Measurements from ENCODE around the gene PRDX2. TPM values are rescaled to one million over a fixed set of nuclear protein-coding genes. Genes with fewer than 3 reads are reported as not detected.

PRDX2 gene
- total and polyA plus RNA-seq, 10 of the 15 experiments (the other 5 are each of a cell fraction or from before 2014, with no cell fraction given): 93.0 to 812 (median 344) TPM

DNA sequence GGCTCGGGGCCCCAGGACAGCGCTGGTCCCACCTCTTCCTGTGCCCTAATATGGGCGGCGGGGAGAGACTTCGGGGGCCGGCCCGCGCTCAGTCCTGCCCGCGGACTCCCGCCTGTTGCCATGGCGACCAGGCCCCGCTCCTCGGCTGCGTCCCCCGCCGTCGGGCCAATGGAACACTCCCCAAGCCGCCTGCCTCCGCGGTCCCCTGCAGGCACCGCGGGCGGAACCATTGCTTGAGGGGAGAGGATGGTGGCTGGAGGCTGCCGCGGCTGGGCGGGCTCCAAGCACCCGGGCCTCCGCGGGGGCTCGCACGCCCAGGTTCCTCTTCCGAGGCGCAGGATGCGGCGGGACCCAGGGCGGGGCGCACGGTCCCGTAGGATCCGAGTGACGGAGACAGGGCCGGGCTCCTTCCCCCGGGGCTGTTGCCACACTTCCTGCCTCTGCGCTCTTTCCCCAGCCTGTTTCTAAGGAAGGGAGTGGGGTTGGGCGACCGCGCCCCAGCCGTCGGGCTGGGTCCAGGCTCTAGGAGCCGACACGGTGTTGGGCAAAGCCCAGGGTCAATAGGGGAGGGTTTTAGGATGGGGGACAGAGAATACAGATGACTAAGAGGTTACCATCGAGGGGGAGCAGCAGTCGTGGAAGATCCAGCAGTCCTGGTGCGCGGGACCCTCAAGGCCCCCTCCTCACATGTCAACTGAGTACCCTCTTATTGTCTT is 11.5 kb downstream of the PRDX2 start (continued):
- TF ChIP-seq, protein P1, sequence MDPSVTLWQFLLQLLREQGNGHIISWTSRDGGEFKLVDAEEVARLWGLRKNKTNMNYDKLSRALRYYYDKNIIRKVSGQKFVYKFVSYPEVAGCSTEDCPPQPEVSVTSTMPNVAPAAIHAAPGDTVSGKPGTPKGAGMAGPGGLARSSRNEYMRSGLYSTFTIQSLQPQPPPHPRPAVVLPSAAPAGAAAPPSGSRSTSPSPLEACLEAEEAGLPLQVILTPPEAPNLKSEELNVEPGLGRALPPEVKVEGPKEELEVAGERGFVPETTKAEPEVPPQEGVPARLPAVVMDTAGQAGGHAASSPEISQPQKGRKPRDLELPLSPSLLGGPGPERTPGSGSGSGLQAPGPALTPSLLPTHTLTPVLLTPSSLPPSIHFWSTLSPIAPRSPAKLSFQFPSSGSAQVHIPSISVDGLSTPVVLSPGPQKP (IDR thresholded peaks at IDR 0.05; ENCODE audit: low read depth, low read length): peak; percentile 100
- TF ChIP-seq, protein P2, sequence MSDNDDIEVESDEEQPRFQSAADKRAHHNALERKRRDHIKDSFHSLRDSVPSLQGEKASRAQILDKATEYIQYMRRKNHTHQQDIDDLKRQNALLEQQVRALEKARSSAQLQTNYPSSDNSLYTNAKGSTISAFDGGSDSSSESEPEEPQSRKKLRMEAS (IDR thresholded peaks at IDR 0.05; ENCODE audit: low read depth, low read length): no peak; the same call in 1 of the 2 replicates
- TF ChIP-seq, protein P3, sequence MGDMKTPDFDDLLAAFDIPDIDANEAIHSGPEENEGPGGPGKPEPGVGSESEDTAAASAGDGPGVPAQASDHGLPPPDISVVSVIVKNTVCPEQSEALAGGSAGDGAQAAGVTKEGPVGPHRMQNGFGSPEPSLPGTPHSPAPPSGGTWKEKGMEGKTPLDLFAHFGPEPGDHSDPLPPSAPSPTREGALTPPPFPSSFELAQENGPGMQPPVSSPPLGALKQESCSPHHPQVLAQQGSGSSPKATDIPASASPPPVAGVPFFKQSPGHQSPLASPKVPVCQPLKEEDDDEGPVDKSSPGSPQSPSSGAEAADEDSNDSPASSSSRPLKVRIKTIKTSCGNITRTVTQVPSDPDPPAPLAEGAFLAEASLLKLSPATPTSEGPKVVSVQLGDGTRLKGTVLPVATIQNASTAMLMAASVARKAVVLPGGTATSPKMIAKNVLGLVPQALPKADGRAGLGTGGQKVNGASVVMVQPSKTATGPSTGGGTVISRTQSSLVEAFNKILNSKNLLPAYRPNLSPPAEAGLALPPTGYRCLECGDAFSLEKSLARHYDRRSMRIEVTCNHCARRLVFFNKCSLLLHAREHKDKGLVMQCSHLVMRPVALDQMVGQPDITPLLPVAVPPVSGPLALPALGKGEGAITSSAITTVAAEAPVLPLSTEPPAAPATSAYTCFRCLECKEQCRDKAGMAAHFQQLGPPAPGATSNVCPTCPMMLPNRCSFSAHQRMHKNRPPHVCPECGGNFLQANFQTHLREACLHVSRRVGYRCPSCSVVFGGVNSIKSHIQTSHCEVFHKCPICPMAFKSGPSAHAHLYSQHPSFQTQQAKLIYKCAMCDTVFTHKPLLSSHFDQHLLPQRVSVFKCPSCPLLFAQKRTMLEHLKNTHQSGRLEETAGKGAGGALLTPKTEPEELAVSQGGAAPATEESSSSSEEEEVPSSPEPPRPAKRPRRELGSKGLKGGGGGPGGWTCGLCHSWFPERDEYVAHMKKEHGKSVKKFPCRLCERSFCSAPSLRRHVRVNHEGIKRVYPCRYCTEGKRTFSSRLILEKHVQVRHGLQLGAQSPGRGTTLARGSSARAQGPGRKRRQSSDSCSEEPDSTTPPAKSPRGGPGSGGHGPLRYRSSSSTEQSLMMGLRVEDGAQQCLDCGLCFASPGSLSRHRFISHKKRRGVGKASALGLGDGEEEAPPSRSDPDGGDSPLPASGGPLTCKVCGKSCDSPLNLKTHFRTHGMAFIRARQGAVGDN (IDR thresholded peaks at IDR 0.05): no peak
- TF ChIP-seq CREM (IDR thresholded peaks at IDR 0.05; ENCODE audit: low read depth) (peak; percentile 37; the same call in 1 of the 2 replicates), CEBPB (IDR thresholded peaks at IDR 0.05; ENCODE audit: borderline replicate concordance in 1 of 2, low read depth in 2 of 2, low read length in 2 of 2) (peak in 1 of 2 experiments; percentile 34; a peak in 1 of 4 replicates), JUND (IDR thresholded peaks at IDR 0.05; ENCODE audit: low read depth, low read length) (peak; percentile 99), HDGF (IDR thresholded peaks at IDR 0.05) (peak; percentile 77), NFXL1 (IDR thresholded peaks at IDR 0.05; ENCODE audit: borderline replicate concordance) (no peak), NR2F1 (conservative IDR thresholded peaks at IDR 0.05) (peak; percentile 53; the same call in 1 of the 2 replicates), IKZF2 (IDR thresholded peaks at IDR 0.05) (peak; percentile 90 to 91), EP300 (IDR thresholded peaks at IDR 0.05; ENCODE audit: borderline replicate concordance in 1 of 2, control insufficient read depth in 1 of 2, low read depth in 2 of 2, low read length in 2 of 2) (0 out of 4 replicates have a peak, but pooled peaks of 1 of the 2 experiments have one; percentile 9)
- TF ChIP-seq, protein P4, sequence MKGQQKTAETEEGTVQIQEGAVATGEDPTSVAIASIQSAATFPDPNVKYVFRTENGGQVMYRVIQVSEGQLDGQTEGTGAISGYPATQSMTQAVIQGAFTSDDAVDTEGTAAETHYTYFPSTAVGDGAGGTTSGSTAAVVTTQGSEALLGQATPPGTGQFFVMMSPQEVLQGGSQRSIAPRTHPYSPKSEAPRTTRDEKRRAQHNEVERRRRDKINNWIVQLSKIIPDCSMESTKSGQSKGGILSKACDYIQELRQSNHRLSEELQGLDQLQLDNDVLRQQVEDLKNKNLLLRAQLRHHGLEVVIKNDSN (IDR thresholded peaks at IDR 0.05; ENCODE audit: borderline replicate concordance, extremely low read length, insufficient read depth, low read depth, low read length): no peak
- TF ChIP-seq, protein P5, sequence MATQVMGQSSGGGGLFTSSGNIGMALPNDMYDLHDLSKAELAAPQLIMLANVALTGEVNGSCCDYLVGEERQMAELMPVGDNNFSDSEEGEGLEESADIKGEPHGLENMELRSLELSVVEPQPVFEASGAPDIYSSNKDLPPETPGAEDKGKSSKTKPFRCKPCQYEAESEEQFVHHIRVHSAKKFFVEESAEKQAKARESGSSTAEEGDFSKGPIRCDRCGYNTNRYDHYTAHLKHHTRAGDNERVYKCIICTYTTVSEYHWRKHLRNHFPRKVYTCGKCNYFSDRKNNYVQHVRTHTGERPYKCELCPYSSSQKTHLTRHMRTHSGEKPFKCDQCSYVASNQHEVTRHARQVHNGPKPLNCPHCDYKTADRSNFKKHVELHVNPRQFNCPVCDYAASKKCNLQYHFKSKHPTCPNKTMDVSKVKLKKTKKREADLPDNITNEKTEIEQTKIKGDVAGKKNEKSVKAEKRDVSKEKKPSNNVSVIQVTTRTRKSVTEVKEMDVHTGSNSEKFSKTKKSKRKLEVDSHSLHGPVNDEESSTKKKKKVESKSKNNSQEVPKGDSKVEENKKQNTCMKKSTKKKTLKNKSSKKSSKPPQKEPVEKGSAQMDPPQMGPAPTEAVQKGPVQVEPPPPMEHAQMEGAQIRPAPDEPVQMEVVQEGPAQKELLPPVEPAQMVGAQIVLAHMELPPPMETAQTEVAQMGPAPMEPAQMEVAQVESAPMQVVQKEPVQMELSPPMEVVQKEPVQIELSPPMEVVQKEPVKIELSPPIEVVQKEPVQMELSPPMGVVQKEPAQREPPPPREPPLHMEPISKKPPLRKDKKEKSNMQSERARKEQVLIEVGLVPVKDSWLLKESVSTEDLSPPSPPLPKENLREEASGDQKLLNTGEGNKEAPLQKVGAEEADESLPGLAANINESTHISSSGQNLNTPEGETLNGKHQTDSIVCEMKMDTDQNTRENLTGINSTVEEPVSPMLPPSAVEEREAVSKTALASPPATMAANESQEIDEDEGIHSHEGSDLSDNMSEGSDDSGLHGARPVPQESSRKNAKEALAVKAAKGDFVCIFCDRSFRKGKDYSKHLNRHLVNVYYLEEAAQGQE (IDR thresholded peaks at IDR 0.05; ENCODE audit: low read depth, low read length): no peak
- TF ChIP-seq, protein P6, sequence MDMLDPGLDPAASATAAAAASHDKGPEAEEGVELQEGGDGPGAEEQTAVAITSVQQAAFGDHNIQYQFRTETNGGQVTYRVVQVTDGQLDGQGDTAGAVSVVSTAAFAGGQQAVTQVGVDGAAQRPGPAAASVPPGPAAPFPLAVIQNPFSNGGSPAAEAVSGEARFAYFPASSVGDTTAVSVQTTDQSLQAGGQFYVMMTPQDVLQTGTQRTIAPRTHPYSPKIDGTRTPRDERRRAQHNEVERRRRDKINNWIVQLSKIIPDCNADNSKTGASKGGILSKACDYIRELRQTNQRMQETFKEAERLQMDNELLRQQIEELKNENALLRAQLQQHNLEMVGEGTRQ (IDR thresholded peaks at IDR 0.05; ENCODE audit: borderline replicate concordance, low read depth, low read length): no peak
- TF ChIP-seq, protein P7, sequence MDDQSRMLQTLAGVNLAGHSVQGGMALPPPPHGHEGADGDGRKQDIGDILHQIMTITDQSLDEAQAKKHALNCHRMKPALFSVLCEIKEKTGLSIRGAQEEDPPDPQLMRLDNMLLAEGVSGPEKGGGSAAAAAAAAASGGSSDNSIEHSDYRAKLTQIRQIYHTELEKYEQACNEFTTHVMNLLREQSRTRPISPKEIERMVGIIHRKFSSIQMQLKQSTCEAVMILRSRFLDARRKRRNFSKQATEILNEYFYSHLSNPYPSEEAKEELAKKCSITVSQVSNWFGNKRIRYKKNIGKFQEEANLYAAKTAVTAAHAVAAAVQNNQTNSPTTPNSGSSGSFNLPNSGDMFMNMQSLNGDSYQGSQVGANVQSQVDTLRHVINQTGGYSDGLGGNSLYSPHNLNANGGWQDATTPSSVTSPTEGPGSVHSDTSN (IDR thresholded peaks at IDR 0.05; ENCODE audit: insufficient replicate concordance, low read depth, low read length): no peak

All from GM12878 (cell line).